Stimulated activated CD8-positive, alpha-beta memory T cell treated with anti-CD3 and anti-CD28 coated beads, Interleukin-12 subunit alpha, Interleukin-12 subunit beta, amount 100 ng/mL, for 24 hours (primary cell): ENCODE results near the gene GHRH.

Experiments
- DNase-seq: peaks from one replicate; pipeline ENCODE4 v3.0.0-alpha.2; 2020; ENCODE audit errors: extremely low read depth

Gene GHRH

GRCh38 chr20:37261714-37262113 lies at the start of gene GHRH:
TSS of gene GHRH (minus strand) at chr20:37261814. CDS start at chr20:37256889, 4,925 bp downstream.
- no peak for DNase-seq

- DNase-seq, result no peak
These were observed 49.3 kb upstream of the GHRH start for GRCh38 chr20:37310951-37311350.

GRCh38 chr20:37309936-37310590 lies 48.4 kb upstream of the GHRH start:
- no peak for DNase-seq

GRCh38 chr20:37309290-37309689 lies 47.7 kb upstream of the GHRH start:
- no peak for DNase-seq

GRCh38 chr20:37308086-37309050 lies 46.8 kb upstream of the GHRH start:
- no peak for DNase-seq

GRCh38 chr20:37305839-37306238 lies 44.2 kb upstream of the GHRH start:
- DNase-seq, result no peak

- no peak for DNase-seq
These were observed 43.5 kb upstream of the GHRH start for GRCh38 chr20:37305079-37305478.

GRCh38 chr20:37303637-37304036 lies 42.0 kb upstream of the GHRH start:
- DNase-seq, result no peak

GRCh38 chr20:37302981-37303380 lies 41.4 kb upstream of the GHRH start:
- DNase-seq, result no peak

- no peak for DNase-seq
These were observed 39.9 kb upstream of the GHRH start for GRCh38 chr20:37301558-37301957.

GRCh38 chr20:37301120-37301519 lies 39.5 kb upstream of the GHRH start:
- DNase-seq, result no peak

GRCh38 chr20:37299718-37300528 lies 38.3 kb upstream of the GHRH start:
- no peak for DNase-seq

- DNase-seq, result no peak
These were observed 36.8 kb upstream of the GHRH start for GRCh38 chr20:37298190-37298939.

GRCh38 chr20:37297066-37297736 lies 35.6 kb upstream of the GHRH start:
- DNase-seq, result no peak

GRCh38 chr20:37296371-37296770 lies 34.8 kb upstream of the GHRH start:
- DNase-seq, result no peak

- no peak for DNase-seq
These were observed 34.0 kb upstream of the GHRH start for GRCh38 chr20:37295595-37295994.

GRCh38 chr20:37295001-37295400 lies 33.4 kb upstream of the GHRH start:
- no peak for DNase-seq

- no peak for DNase-seq
These were observed 32.8 kb upstream of the GHRH start for GRCh38 chr20:37294262-37294981.

- no peak for DNase-seq
These were observed 31.8 kb upstream of the GHRH start for GRCh38 chr20:37293301-37293943.

GRCh38 chr20:37291724-37292126 lies 30.1 kb upstream of the GHRH start:
- no peak for DNase-seq
